Measurements from ENCODE around the gene KIAA0319L.

- no peak for TF ChIP-seq EZH2phosphoT487 (IDR thresholded peaks at IDR 0.05; ENCODE audit: borderline replicate concordance, low read length)
- no peak for TF ChIP-seq CTCF (IDR thresholded peaks at IDR 0.05; ENCODE audit: low read depth, low read length, poor library complexity, severe bottlenecking)
Observed at GRCh38 chr1:35394386-35394785, 162.8 kb downstream of the KIAA0319L start.

Measured in DOHH2 (cell line).